Activated effector memory CD4-positive, alpha-beta T cell treated with Interleukin-2 at 50 U/mL for 16 hours (primary cell): ENCODE results near the gene ZFAND2A.
"Not testable (repeated sequence)": the region's sequence is repeated elsewhere in the genome, so short reads cannot be mapped to it uniquely, and the experiment has no call there.

Source experiments
- DNase-seq: peaks from one replicate; pipeline ENCODE4 v3.0.0-alpha.2; 2020

The ZFAND2A gene

GRCh38 chr7:1121886-1122831, 37.8 kb downstream of the ZFAND2A start:
- DNase-seq: no peak

GRCh38 chr7:1121476-1121875, 38.5 kb downstream of the ZFAND2A start:
- DNase-seq: no peak

GRCh38 chr7:1120791-1121190, 39.2 kb downstream of the ZFAND2A start:
- no peak for DNase-seq

- no peak for DNase-seq
Observed at GRCh38 chr7:1119201-1119600, 40.8 kb downstream of the ZFAND2A start.

- no peak for DNase-seq
Observed at GRCh38 chr7:1117321-1117928, 42.6 kb downstream of the ZFAND2A start.

GRCh38 chr7:1116383-1117008, 43.5 kb downstream of the ZFAND2A start:
- DNase-seq: not testable (repeated sequence)

GRCh38 chr7:1115171-1116045, 44.6 kb downstream of the ZFAND2A start:
- DNase-seq: not testable (repeated sequence)

GRCh38 chr7:1114505-1114904, 45.5 kb downstream of the ZFAND2A start:
- DNase-seq: no peak

GRCh38 chr7:1114088-1114487, 45.9 kb downstream of the ZFAND2A start:
- no peak for DNase-seq

GRCh38 chr7:1113548-1113885, 46.5 kb downstream of the ZFAND2A start:
- no peak for DNase-seq

GRCh38 chr7:1112625-1113547, 47.1 kb downstream of the ZFAND2A start:
- DNase-seq: no peak

GRCh38 chr7:1112109-1112508, 47.9 kb downstream of the ZFAND2A start:
- DNase-seq: no peak

- DNase-seq: no peak
Observed at GRCh38 chr7:1111156-1111555, 48.8 kb downstream of the ZFAND2A start.

- no peak for DNase-seq
Observed at GRCh38 chr7:1110358-1110757, 49.6 kb downstream of the ZFAND2A start.

GRCh38 chr7:1109581-1110310, 50.2 kb downstream of the ZFAND2A start:
- DNase-seq: no peak

GRCh38 chr7:1108264-1108920, 51.6 kb downstream of the ZFAND2A start:
- DNase-seq: no peak

GRCh38 chr7:1106793-1107421, 53.1 kb downstream of the ZFAND2A start:
- DNase-seq: no peak

- no peak for DNase-seq
Observed at GRCh38 chr7:1106063-1106792, 53.8 kb downstream of the ZFAND2A start.

GRCh38 chr7:1105189-1105588, 54.8 kb downstream of the ZFAND2A start:
- no peak for DNase-seq
